H1 (cell line): ENCODE data around the gene PHF13. TPM values are rescaled to one million over a fixed set of nuclear protein-coding genes. Genes with fewer than 3 reads are reported as not detected.
"Not testable (repeated sequence)": the region's sequence is repeated elsewhere in the genome, so short reads cannot be mapped to it uniquely, and the experiment has no call there.

Source experiments
- CTCF ChIA-PET: fragments of 300-600 bp; sonication (Branson Sonifier 250); formaldehyde crosslinking; loops from one replicate; lab custom pipeline; 2021; ENCODE audit not compliant: partially characterized antibody; lab: Charles Lee
- POLR2A ChIA-PET: fragments of 300-600 bp; sonication (Branson Sonifier 250); formaldehyde crosslinking; loops from one replicate; lab custom pipeline; 2021; ENCODE audit warnings: inconsistent platforms; ENCODE audit not compliant: partially characterized antibody; lab: Charles Lee
- DNase-seq, 2 experiments: peaks; one replicate each; pipeline versions ENCODE4 v3.0.0 to v3.0.0-alpha.2; 2010 to 2022; ENCODE audit warnings: low spot score in 2 of 2, low read depth in 1 of 2, mixed read lengths in 1 of 2
- FAIRE-seq: peaks from 2 replicates; lab custom pipeline; 2011; peaks lifted over from hg19 to GRCh38; lab: Jason Lieb, UNC
- H2AFZ ChIP-seq: 2 replicates; pipeline ENCODE4 v1.8.1; 2012; ENCODE audit warnings: low read length, inconsistent platforms
- H2AK5ac ChIP-seq: 2 replicates; pipeline ENCODE4 v1.6.1; 2013; ENCODE audit warnings: low read depth, low read length
- H2BK120ac ChIP-seq: replicated peaks from 2 replicates; pipeline ENCODE3; 2013; ENCODE audit warnings: low read depth, low read length, inconsistent platforms
- H2BK12ac ChIP-seq: 2 replicates; pipeline ENCODE4 v1.6.1; 2013; ENCODE audit warnings: low read depth, low read length
- H2BK15ac ChIP-seq: 2 replicates; pipeline ENCODE4 v1.6.1; 2013; ENCODE audit warnings: low read length
- H2BK20ac ChIP-seq: 2 replicates; pipeline ENCODE4 v1.6.1; 2013; ENCODE audit warnings: low read length
- H2BK5ac ChIP-seq: 2 replicates; pipeline ENCODE4 v1.6.1; 2013; ENCODE audit warnings: low read depth, low read length
- H3K14ac ChIP-seq: 2 replicates; pipeline ENCODE4 v1.6.1; 2013; ENCODE audit warnings: inconsistent platforms; ENCODE audit not compliant: insufficient read length
- H3K18ac ChIP-seq: 2 replicates; pipeline ENCODE4 v1.6.1; 2013; ENCODE audit warnings: low read length; ENCODE audit errors: extremely low read depth
- H3K23ac ChIP-seq: 2 replicates; pipeline ENCODE4 v1.6.1; 2013; ENCODE audit warnings: inconsistent platforms; ENCODE audit not compliant: insufficient read length
- H3K23me2 ChIP-seq: 2 replicates; pipeline ENCODE4 v1.6.1; 2013; ENCODE audit warnings: low read depth, low read length
- H3K27ac ChIP-seq: 2 replicates; pipeline ENCODE4 v1.6.1; 2011; ENCODE audit warnings: low read depth, low read length, inconsistent platforms
- H3K27me3 ChIP-seq, 4 experiments: replicated peaks in 1 of 4; 1 replicate in 1 of 4; 2 replicates in 3 of 4; pipeline versions ENCODE4 v1.6.1 to v1.8.1; 2011 to 2013; ENCODE audit warnings: low read length in 3 of 4, mild to moderate bottlenecking in 3 of 4, inconsistent platforms in 2 of 4, mixed read lengths in 2 of 4, moderate library complexity in 1 of 4; ENCODE audit not compliant: control insufficient read depth in 3 of 4, insufficient read depth in 3 of 4; ENCODE audit errors: extremely low read depth in 1 of 4
- H3K36me3 ChIP-seq, 4 experiments: 2 replicates each; pipeline versions ENCODE4 v1.6.1 to v1.8.1; 2011 to 2013; ENCODE audit warnings: mild to moderate bottlenecking in 4 of 4, low read length in 3 of 4, moderate library complexity in 2 of 4, control low read depth in 1 of 4, inconsistent platforms in 1 of 4; ENCODE audit not compliant: insufficient read depth in 4 of 4, control insufficient read depth in 2 of 4
- H3K4ac ChIP-seq: replicated peaks from 2 replicates; pipeline ENCODE3; 2013; ENCODE audit warnings: low read length, low read depth, mixed read lengths, inconsistent platforms; ENCODE audit not compliant: insufficient read length
- H3K4me1 ChIP-seq, 4 experiments: replicated peaks in 1 of 4; 1 replicate in 1 of 4; 2 replicates in 3 of 4; pipeline versions ENCODE4 v1.6.1 to v1.8.1; 2011 to 2013; ENCODE audit warnings: low read length in 3 of 4, inconsistent platforms in 2 of 4, mixed read lengths in 1 of 4; ENCODE audit not compliant: insufficient read depth in 4 of 4, control insufficient read depth in 3 of 4
- H3K4me2 ChIP-seq, 2 experiments: 2 replicates each; pipeline versions ENCODE4 v1.6.1 to v1.8.1; 2011 to 2013; ENCODE audit warnings: low read depth in 2 of 2, low read length in 2 of 2, control low read depth in 1 of 2, inconsistent platforms in 1 of 2, mild to moderate bottlenecking in 1 of 2; ENCODE audit not compliant: insufficient read depth in 1 of 2
- H3K4me3 ChIP-seq, 4 experiments: fragments of 200-600, 300-600 bp in 1 of 4; sonication (generic), shearing (Covaris generic), sonication (Bioruptor Twin) in 1 of 4; 2 replicates each; pipeline versions ENCODE4 v1.5.1 to v1.8.1; 2011 to 2016; ENCODE audit warnings: low read length in 4 of 4, low read depth in 3 of 4, control low read depth in 2 of 4, inconsistent platforms in 2 of 4, mild to moderate bottlenecking in 2 of 4, mixed read lengths in 1 of 4, moderate library complexity in 1 of 4; ENCODE audit not compliant: insufficient read depth in 2 of 4; ENCODE audit errors: extremely low read depth in 1 of 4
- H3K56ac ChIP-seq: replicated peaks from 2 replicates; pipeline ENCODE3; 2013; ENCODE audit warnings: low read depth, mild to moderate bottlenecking, mixed read lengths, low read length, inconsistent platforms; ENCODE audit not compliant: insufficient read length
- H3K79me1 ChIP-seq: 2 replicates; pipeline ENCODE4 v1.6.1; 2013; ENCODE audit warnings: low read depth, low read length, control low read depth
- H3K79me2 ChIP-seq, 2 experiments: 2 replicates each; pipeline versions ENCODE4 v1.6.1 to v1.8.1; 2012 to 2013; ENCODE audit warnings: low read length in 2 of 2, mild to moderate bottlenecking in 2 of 2, inconsistent platforms in 1 of 2; ENCODE audit not compliant: insufficient read depth in 2 of 2, control insufficient read depth in 1 of 2
- H3K9ac ChIP-seq, 4 experiments: replicated peaks in 1 of 4; 1 replicate in 1 of 4; 2 replicates in 3 of 4; pipeline versions ENCODE4 v1.6.1 to v1.8.1; 2011 to 2013; ENCODE audit warnings: low read depth in 3 of 4, low read length in 3 of 4, control low read depth in 2 of 4, mild to moderate bottlenecking in 2 of 4, moderate library complexity in 2 of 4, inconsistent platforms in 1 of 4; ENCODE audit errors: extremely low read depth in 1 of 4
- H3K9me3 ChIP-seq, 2 experiments: 2 replicates each; pipeline versions ENCODE4 v1.6.1 to v1.8.1; 2012 to 2013; ENCODE audit warnings: mild to moderate bottlenecking in 2 of 2, moderate library complexity in 2 of 2, control low read depth in 1 of 2, inconsistent platforms in 1 of 2, low read depth in 1 of 2, low read length in 1 of 2, mixed read lengths in 1 of 2; ENCODE audit not compliant: insufficient read depth in 2 of 2
- H4K20me1 ChIP-seq, 2 experiments: replicated peaks in 1 of 2; 2 replicates each; pipeline versions ENCODE3 to v1.8.1; 2011 to 2013; ENCODE audit warnings: inconsistent platforms in 2 of 2, low read length in 2 of 2, mild to moderate bottlenecking in 1 of 2; ENCODE audit not compliant: insufficient read depth in 2 of 2, control insufficient read depth in 1 of 2
- H4K5ac ChIP-seq: 2 replicates; pipeline ENCODE4 v1.6.1; 2013; ENCODE audit warnings: low read length, low read depth, mixed read lengths, inconsistent platforms; ENCODE audit not compliant: insufficient read length
- H4K8ac ChIP-seq: 2 replicates; pipeline ENCODE4 v1.8.0; 2013; ENCODE audit warnings: mild to moderate bottlenecking, moderate library complexity, low read length, inconsistent platforms; ENCODE audit not compliant: insufficient read depth; ENCODE audit errors: extremely low read depth
- H4K91ac ChIP-seq: replicated peaks from 2 replicates; pipeline ENCODE3; 2013; ENCODE audit warnings: low read length, mixed read lengths, inconsistent platforms; ENCODE audit not compliant: insufficient read length
- SP1 ChIP-seq: IDR thresholded peaks from 2 replicates; pipeline ENCODE4 v1.6.1; 2011; ENCODE audit warnings: low read depth, low read length
- WGBS, 2 experiments: shearing (Covaris generic) in 1 of 2; methylation state at CpG; one replicate each; pipeline versions ENCODE4 v1.1.6 to v1.1.7; 2013 to 2015; ENCODE audit warnings: low lambda C conversion rate in 2 of 2, mixed read lengths in 2 of 2, inconsistent platforms in 1 of 2, low coverage in 1 of 2, missing lambda C conversion rate in 1 of 2; ENCODE audit not compliant: insufficient replicate concordance in 2 of 2, insufficient coverage in 1 of 2, insufficient read length in 1 of 2; ENCODE audit errors: extremely low coverage in 1 of 2, missing lambda C conversion rate in 1 of 2; 5-methylcytosine and 5-hydroxymethylcytosine counted together
- polyA plus RNA-seq, 7 experiments: library from polyadenylated mRNA; depleted of rRNA in 3 of 7; stranded (reverse) in 5 of 7; unstranded in 2 of 7; fragments of >200 nt in 5 of 7; fragments of 200-250 nt in 2 of 7; gene quantifications; 1 replicate in 5 of 7; 2 replicates in 1 of 7; 4 replicates in 1 of 7; pipeline versions ENCODE4 v1.2.1 to v1.2.3, GENCODE V29; 2011 to 2013; ENCODE audit warnings: missing spikeins in 2 of 7, mixed read lengths in 2 of 7
- total RNA-seq: library from RNA; stranded (reverse); fragmentation: NEBNext Ultra II Directional; extraction: Animal tissue kit (Norgen Biotek cat#: 25700); gene quantifications from 2 replicates; pipeline ENCODE4 v1.2.1, GENCODE V29; 2021

PHF13 gene
- total and polyA plus RNA-seq, 2 of the 8 experiments (the other 6 are each of a cell fraction or from before 2014, with no cell fraction given), result 11.7 to 39.6 TPM

DNA sequence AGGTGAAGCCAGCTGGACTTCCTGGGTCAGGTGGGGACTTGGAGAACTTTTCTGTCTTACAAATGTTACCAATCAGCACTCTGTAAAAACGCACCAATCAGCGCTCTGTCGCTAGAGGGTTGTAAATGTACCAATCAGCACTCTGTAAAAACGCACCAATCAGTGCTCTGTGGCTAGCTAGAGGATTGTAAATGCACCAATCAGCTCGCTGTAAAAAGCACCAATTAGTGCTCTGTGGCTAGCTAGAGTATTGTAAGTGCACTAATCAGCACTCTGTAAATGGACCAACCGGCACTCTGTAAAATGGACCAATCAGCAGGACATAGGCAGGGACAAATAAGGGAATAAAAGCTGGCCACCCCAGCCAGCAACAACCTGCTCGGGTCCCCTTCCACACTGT is 48.9 kb downstream of the PHF13 start:
- peaks cover 1 to 23% (median 5%) of the 10 kb centered on the region in 4 experiments; a peak in 6 of 8 replicates for H3K36me3 ChIP-seq
- ChIA-PET CTCF (interaction anchor here (0.6 to 5.9 kb wide), 5 partner anchors 9 to 516 kb away, joined by 3 to 31 read pairs (median 3); no protein-coding TSS in a partner anchor), POLR2A (interaction anchor here (1.3 to 2.1 kb wide), 2 partner anchors 9 kb away, joined by 3 to 7 read pairs; no protein-coding TSS in a partner anchor)
- H2AFZ ChIP-seq, FAIRE-seq, DNase-seq, H2BK12ac ChIP-seq, H3K9me3 ChIP-seq, H4K5ac ChIP-seq, H3K18ac ChIP-seq, H2BK5ac ChIP-seq, H3K27ac ChIP-seq, H3K23me2 ChIP-seq, H3K9ac ChIP-seq, H4K8ac ChIP-seq, H3K4me2 ChIP-seq, H3K56ac ChIP-seq, H3K4me3 ChIP-seq, H3K79me1 ChIP-seq, H3K27me3 ChIP-seq, H4K91ac ChIP-seq, H2BK20ac ChIP-seq, H2BK120ac ChIP-seq, H3K4ac ChIP-seq, H3K4me1 ChIP-seq, H2BK15ac ChIP-seq, H3K14ac ChIP-seq, H2AK5ac ChIP-seq, H3K23ac ChIP-seq: not testable (repeated sequence)
- 0 out of 2 replicates have a peak, but pooled peaks have one; percentile 62 for TF ChIP-seq SP1
- H4K20me1 ChIP-seq, result peaks cover 0 to 13% of the 10 kb centered on the region in 2 experiments
- 92% methylated on average over 7 of the region's 7 CpGs; no CpG with 5 or more reads in 1 of the 2 experiments for WGBS, 2 experiments
- peaks cover 0 to 18% of the 10 kb centered on the region in 2 experiments; a peak in 1 of 4 replicates for H3K79me2 ChIP-seq
